ENCODE data around the gene GATAD2A. TPM values are rescaled to one million over a fixed set of nuclear protein-coding genes. Genes with fewer than 3 reads are reported as not detected.

The GATAD2A gene
- total and polyA plus RNA-seq, 10 of the 15 experiments (the other 5 are each of a cell fraction or from before 2014, with no cell fraction given) = 2.6 to 173 (median 32.0) TPM

GRCh38 chr19:19544954-19545591, 139.6 kb downstream of the GATAD2A start (continued):
- TF ChIP-seq IRF5 (IDR thresholded peaks at IDR 0.05; ENCODE audit: borderline replicate concordance) (no peak), YY1 (IDR thresholded peaks at IDR 0.05; ENCODE audit: low read depth, low read length) (no peak), BRCA1 (IDR thresholded peaks at IDR 0.05; ENCODE audit: low read depth, low read length) (no peak), CEBPB (IDR thresholded peaks at IDR 0.05; ENCODE audit: borderline replicate concordance in 1 of 2, low read depth in 2 of 2, low read length in 2 of 2) (no peak), JUND (IDR thresholded peaks at IDR 0.05; ENCODE audit: low read depth, low read length) (no peak), EED (IDR thresholded peaks at IDR 0.05; ENCODE audit: low read depth) (no peak), RELA (IDR thresholded peaks at IDR 0.05; ENCODE audit: borderline replicate concordance, partially characterized antibody) (no peak), GATAD2B (conservative IDR thresholded peaks at IDR 0.05; ENCODE audit: low read depth) (no peak)
- TF ChIP-seq, protein P1, sequence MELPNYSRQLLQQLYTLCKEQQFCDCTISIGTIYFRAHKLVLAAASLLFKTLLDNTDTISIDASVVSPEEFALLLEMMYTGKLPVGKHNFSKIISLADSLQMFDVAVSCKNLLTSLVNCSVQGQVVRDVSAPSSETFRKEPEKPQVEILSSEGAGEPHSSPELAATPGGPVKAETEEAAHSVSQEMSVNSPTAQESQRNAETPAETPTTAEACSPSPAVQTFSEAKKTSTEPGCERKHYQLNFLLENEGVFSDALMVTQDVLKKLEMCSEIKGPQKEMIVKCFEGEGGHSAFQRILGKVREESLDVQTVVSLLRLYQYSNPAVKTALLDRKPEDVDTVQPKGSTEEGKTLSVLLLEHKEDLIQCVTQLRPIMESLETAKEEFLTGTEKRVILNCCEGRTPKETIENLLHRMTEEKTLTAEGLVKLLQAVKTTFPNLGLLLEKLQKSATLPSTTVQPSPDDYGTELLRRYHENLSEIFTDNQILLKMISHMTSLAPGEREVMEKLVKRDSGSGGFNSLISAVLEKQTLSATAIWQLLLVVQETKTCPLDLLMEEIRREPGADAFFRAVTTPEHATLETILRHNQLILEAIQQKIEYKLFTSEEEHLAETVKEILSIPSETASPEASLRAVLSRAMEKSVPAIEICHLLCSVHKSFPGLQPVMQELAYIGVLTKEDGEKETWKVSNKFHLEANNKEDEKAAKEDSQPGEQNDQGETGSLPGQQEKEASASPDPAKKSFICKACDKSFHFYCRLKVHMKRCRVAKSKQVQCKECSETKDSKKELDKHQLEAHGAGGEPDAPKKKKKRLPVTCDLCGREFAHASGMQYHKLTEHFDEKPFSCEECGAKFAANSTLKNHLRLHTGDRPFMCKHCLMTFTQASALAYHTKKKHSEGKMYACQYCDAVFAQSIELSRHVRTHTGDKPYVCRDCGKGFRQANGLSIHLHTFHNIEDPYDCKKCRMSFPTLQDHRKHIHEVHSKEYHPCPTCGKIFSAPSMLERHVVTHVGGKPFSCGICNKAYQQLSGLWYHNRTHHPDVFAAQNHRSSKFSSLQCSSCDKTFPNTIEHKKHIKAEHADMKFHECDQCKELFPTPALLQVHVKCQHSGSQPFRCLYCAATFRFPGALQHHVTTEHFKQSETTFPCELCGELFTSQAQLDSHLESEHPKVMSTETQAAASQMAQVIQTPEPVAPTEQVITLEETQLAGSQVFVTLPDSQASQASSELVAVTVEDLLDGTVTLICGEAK (IDR thresholded peaks at IDR 0.05; ENCODE audit: borderline replicate concordance) = no peak
- TF ChIP-seq, protein P2, sequence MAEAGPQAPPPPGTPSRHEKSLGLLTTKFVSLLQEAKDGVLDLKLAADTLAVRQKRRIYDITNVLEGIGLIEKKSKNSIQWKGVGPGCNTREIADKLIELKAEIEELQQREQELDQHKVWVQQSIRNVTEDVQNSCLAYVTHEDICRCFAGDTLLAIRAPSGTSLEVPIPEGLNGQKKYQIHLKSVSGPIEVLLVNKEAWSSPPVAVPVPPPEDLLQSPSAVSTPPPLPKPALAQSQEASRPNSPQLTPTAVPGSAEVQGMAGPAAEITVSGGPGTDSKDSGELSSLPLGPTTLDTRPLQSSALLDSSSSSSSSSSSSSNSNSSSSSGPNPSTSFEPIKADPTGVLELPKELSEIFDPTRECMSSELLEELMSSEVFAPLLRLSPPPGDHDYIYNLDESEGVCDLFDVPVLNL (IDR thresholded peaks at IDR 0.05; ENCODE audit: low read depth, low read length) = no peak

Measured in GM12878 (cell line).